SU-DHL-6 (cell line): ENCODE data around the gene HMCN2.

Experiments used
- EZH2phosphoT487 ChIP-seq: fragments of 200-600 bp; sonication (generic), shearing (Covaris generic); conservative IDR thresholded peaks from 2 replicates; pipeline ENCODE4 v1.6.1; 2018; ENCODE audit warnings: mild to moderate bottlenecking, antibody characterized with exemption, low read length, moderate library complexity, mixed read lengths
- TF ChIP-seq, protein P1 (sequence below): fragments of 200-600 bp; sonication (generic); IDR thresholded peaks from one replicate; pipeline ENCODE4 v1.5.1; 2017; ENCODE audit warnings: antibody characterized with exemption, mild to moderate bottlenecking, low read length, moderate library complexity; ENCODE audit not compliant: insufficient read depth, poor library complexity, severe bottlenecking

DNA sequence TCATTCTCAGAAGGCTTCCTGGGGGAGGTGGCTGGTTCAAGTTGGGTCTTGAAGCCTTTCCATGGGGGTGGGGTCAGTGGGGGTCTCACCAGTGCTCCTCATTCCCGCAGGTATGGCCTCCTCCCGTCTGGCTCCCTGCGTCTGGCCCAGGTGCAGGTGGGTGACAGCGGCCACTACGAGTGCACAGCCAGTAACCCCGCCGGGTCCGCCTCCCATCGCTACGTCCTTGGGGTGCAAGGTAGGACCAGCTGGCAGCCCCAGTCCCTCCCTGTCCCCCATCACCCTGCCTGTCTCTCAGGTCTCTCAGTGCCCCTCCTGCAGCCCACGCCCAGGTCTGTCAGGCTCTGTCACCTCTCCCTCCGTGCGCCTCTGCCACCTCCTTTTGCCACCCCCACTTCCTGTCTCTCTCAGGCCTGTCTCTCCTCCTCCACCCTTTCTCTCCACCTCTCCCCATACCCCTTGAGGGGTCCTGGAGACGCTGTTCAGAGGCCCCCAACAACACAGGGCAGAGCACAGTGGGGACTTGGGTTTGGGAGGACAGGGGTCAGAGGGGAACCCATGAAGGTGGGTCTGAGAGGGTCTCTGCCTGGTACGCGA lies 72.3 kb downstream of the HMCN2 start:
- TF ChIP-seq, protein P1, sequence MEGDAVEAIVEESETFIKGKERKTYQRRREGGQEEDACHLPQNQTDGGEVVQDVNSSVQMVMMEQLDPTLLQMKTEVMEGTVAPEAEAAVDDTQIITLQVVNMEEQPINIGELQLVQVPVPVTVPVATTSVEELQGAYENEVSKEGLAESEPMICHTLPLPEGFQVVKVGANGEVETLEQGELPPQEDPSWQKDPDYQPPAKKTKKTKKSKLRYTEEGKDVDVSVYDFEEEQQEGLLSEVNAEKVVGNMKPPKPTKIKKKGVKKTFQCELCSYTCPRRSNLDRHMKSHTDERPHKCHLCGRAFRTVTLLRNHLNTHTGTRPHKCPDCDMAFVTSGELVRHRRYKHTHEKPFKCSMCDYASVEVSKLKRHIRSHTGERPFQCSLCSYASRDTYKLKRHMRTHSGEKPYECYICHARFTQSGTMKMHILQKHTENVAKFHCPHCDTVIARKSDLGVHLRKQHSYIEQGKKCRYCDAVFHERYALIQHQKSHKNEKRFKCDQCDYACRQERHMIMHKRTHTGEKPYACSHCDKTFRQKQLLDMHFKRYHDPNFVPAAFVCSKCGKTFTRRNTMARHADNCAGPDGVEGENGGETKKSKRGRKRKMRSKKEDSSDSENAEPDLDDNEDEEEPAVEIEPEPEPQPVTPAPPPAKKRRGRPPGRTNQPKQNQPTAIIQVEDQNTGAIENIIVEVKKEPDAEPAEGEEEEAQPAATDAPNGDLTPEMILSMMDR = no peak
- no peak for TF ChIP-seq EZH2phosphoT487
